ENCODE data around the gene CDON.

DNA sequence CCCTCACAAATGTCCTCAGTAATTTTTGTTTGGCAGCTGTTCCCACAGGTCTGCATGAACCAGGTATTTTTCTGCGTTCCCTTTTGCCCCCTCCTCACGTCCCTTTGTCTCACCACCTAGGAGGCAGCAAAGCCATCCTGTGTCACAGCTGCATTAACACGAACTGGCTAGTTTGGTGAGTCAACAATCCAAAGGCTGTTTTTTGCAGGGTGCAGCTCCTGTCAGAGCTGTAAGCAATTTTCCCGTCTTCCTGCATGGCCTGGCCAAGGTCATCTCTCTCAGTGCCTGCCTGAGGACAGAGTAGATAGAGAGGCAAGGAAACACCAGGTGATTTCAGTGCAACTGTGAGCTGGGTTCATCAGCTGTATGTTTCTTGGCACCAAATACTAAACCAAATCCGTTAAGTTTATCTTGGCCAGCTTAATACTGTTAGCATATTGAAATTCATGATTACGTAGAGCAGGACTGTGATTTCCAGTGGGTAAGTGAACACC is 137.4 kb downstream of the CDON start:
- TF ChIP-seq POLR2A (IDR thresholded peaks at IDR 0.05; ENCODE audit: low read length) (no peak), GATA1 (IDR thresholded peaks at IDR 0.05; ENCODE audit: low read depth, low read length) (no peak)
